Measurements from ENCODE around the gene TRAPPC8. TPM values are rescaled to one million over a fixed set of nuclear protein-coding genes. Genes with fewer than 3 reads are reported as not detected.

The TRAPPC8 gene, protein sequence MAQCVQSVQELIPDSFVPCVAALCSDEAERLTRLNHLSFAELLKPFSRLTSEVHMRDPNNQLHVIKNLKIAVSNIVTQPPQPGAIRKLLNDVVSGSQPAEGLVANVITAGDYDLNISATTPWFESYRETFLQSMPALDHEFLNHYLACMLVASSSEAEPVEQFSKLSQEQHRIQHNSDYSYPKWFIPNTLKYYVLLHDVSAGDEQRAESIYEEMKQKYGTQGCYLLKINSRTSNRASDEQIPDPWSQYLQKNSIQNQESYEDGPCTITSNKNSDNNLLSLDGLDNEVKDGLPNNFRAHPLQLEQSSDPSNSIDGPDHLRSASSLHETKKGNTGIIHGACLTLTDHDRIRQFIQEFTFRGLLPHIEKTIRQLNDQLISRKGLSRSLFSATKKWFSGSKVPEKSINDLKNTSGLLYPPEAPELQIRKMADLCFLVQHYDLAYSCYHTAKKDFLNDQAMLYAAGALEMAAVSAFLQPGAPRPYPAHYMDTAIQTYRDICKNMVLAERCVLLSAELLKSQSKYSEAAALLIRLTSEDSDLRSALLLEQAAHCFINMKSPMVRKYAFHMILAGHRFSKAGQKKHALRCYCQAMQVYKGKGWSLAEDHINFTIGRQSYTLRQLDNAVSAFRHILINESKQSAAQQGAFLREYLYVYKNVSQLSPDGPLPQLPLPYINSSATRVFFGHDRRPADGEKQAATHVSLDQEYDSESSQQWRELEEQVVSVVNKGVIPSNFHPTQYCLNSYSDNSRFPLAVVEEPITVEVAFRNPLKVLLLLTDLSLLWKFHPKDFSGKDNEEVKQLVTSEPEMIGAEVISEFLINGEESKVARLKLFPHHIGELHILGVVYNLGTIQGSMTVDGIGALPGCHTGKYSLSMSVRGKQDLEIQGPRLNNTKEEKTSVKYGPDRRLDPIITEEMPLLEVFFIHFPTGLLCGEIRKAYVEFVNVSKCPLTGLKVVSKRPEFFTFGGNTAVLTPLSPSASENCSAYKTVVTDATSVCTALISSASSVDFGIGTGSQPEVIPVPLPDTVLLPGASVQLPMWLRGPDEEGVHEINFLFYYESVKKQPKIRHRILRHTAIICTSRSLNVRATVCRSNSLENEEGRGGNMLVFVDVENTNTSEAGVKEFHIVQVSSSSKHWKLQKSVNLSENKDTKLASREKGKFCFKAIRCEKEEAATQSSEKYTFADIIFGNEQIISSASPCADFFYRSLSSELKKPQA (N-terminal part only)
- 6.8 TPM for total RNA-seq

DNA sequence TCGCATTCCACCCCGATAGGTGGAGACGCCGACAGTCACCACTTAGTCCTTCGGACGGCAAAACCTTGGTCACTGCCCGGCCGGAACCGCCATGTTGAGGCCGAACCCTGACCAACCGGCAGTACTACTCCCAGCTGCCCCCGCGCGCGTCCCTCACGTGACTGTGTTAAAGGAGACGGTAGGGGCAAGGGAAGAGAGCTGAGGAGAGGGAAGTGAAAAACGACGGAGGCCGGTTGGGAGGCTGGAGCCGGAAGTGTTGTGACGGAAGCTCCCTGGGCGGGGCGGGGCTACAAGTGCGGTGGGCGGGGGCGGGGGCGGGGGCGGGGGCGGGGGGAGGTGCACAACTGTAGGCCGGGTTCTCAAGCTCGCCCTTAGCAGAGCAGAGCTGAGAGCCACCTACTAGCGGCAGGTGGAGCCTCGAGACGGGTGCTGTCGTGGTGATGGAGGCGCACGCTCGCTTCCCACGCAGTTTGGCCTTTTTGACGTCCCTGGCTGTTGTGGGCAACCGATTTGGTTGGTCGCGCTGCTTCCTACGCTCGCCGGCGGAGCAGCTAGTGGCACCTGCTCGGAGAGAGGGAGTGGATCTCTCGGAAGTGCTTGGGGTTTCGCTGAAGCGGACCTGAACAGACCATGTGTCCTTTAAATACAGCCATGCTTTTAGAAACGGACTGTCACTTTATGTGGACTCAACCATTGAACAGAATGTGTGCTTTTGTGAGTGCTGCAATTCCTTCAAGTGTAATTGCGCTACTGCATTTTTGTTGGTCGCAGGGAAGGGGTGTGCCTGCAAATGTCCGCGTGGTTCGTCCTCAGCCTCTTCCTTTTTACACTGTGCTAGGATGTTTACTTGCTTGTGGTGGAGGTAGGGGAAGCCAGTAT lies at the start of gene TRAPPC8:
Gene TRAPPC8, minus strand, starts transcription at position 130 of the 879 bp plus-strand sequence. CDS start 364 bp downstream, outside the sequence.
- no peaks in the 10 kb centered on the region for H3K27me3 ChIP-seq
- H3K4me1 ChIP-seq = peaks cover 3 to 10% of the 10 kb centered on the region in 2 donors
- peak within 1 kb of the TSS; percentile 87 to 95 for H3K4me3 ChIP-seq
- H3K27ac ChIP-seq = peak within 1 kb of the TSS; percentile 89 to 92
- DNase-seq (ENCODE audit: low spot score in 2 of 2) = peak; percentile 94 to 99
- intact Hi-C loops (cut with DNase I) = loop anchor here (1.0 to 5.0 kb wide), 3 partner anchors 149 to 529 kb away; partner anchors contain the start of gene GAREM1
- H3K36me3 ChIP-seq = no peaks in the 10 kb centered on the region
- peak in 1 of 3 experiments; percentile 32 for TF ChIP-seq CTCF (IDR thresholded peaks at IDR 0.05)
- H3K9me3 ChIP-seq = no peaks in the 10 kb centered on the region

- H3K4me3 ChIP-seq = no peak overlapping the region
- DNase-seq (ENCODE audit: low spot score in 2 of 2) = no peak
- no peak overlapping the region for H3K27ac ChIP-seq
- no peaks in the 10 kb centered on the region for H3K4me1 ChIP-seq
- H3K36me3 ChIP-seq = no peaks in the 10 kb centered on the region
- H3K9me3 ChIP-seq = no peaks in the 10 kb centered on the region
- intact Hi-C loops (cut with DNase I) = no loop called here
- H3K27me3 ChIP-seq = no peaks in the 10 kb centered on the region
- TF ChIP-seq CTCF (IDR thresholded peaks at IDR 0.05) = no peak
Measured at GRCh38 chr18:31990823-31991222, 47.9 kb upstream of the TRAPPC8 start.

GRCh38 chr18:31983976-31984375 lies 41.0 kb upstream of the TRAPPC8 start:
- H3K4me1 ChIP-seq = no peaks in the 10 kb centered on the region
- no peaks in the 10 kb centered on the region for H3K36me3 ChIP-seq
- intact Hi-C loops (cut with DNase I) = no loop called here
- no peak for TF ChIP-seq CTCF (IDR thresholded peaks at IDR 0.05)
- no peak for DNase-seq (ENCODE audit: low spot score in 2 of 2)
- H3K4me3 ChIP-seq = no peak overlapping the region
- H3K9me3 ChIP-seq = peaks cover 0 to under 1% of the 10 kb centered on the region in 2 donors
- no peak overlapping the region for H3K27ac ChIP-seq
- no peaks in the 10 kb centered on the region for H3K27me3 ChIP-seq

DNA sequence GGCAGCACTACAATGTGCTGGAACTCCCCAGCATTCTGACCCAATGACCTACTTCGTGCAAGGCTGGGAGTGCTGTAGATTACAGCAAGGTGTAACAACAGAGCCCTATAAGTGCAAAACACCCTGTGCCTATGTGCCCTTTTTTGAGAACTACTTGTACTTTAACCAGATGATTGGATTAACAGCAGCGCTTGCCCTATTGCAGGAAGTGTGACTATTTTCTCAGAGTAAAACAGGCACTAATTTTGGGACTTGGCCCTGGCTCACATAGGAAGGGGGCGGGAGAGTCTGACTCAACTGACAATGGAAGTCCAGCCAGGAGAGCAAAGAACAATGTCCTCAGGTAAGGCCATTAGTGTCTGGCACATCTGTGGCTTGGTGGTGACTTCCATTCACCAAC lies 40.1 kb upstream of the TRAPPC8 start:
- Histone ChIP-seq H3K36me3 (no peaks in the 10 kb centered on the region), H3K4me3 (no peak overlapping the region), H3K9me3 (peaks cover 0 to 6% of the 10 kb centered on the region in 2 donors), H3K27ac (peak overlapping the region in 1 of 2 donors; percentile 16), H3K27me3 (no peaks in the 10 kb centered on the region), H3K4me1 (no peaks in the 10 kb centered on the region)
- intact Hi-C loops (cut with DNase I) = no loop called here
- TF ChIP-seq CTCF (IDR thresholded peaks at IDR 0.05) = no peak
- no peak for DNase-seq (ENCODE audit: low spot score in 2 of 2)

Measured in ascending aorta (tissue), 2 donors.